Measurements from ENCODE around the gene ASL. TPM values are rescaled to one million over a fixed set of nuclear protein-coding genes. Genes with fewer than 3 reads are reported as not detected.
"Not testable (repeated sequence)": the region's sequence is repeated elsewhere in the genome, so short reads cannot be mapped to it uniquely, and the experiment has no call there.

Gene ASL
- total RNA-seq, 6 experiments from 2014 or later = 40.5 to 47.4 (median 41.8) TPM

- no peak overlapping the region for H3K4me3 Mint-ChIP-seq
- peaks cover 45% of the 10 kb centered on the region for H3K4me1 Mint-ChIP-seq (ENCODE audit: low read depth)
- H3K9me3 Mint-ChIP-seq = no peaks in the 10 kb centered on the region
- H3K36me3 Mint-ChIP-seq (ENCODE audit: low read depth) = peaks cover 15% of the 10 kb centered on the region
- peak overlapping the region; percentile 6; the same call in 1 of the 2 replicates for H3K27ac Mint-ChIP-seq
- DNase-seq = no peak
- peaks cover 3% of the 10 kb centered on the region; the same call in 1 of the 2 replicates for H3K27me3 Mint-ChIP-seq (ENCODE audit: insufficient read depth)
- TF ChIP-seq CTCF (IDR thresholded peaks at IDR 0.05) = no peak
These were observed 43.7 kb downstream of the ASL start for GRCh38 chr7:66119245-66119850.

GRCh38 chr7:66123175-66123528 is 47.5 kb downstream of the ASL start:
- H3K27me3 Mint-ChIP-seq (ENCODE audit: insufficient read depth) = no peaks in the 10 kb centered on the region
- no peaks in the 10 kb centered on the region for H3K9me3 Mint-ChIP-seq
- no peak for TF ChIP-seq CTCF (IDR thresholded peaks at IDR 0.05)
- H3K4me1 Mint-ChIP-seq (ENCODE audit: low read depth) = peaks cover 39% of the 10 kb centered on the region
- no peaks in the 10 kb centered on the region; the same call in 1 of the 2 replicates for H3K36me3 Mint-ChIP-seq (ENCODE audit: low read depth)
- no peak for DNase-seq
- H3K27ac Mint-ChIP-seq = no peak overlapping the region
- no peak overlapping the region for H3K4me3 Mint-ChIP-seq

- DNase-seq; H3K36me3 Mint-ChIP-seq (ENCODE audit: low read depth); H3K4me3 Mint-ChIP-seq; H3K9me3 Mint-ChIP-seq; H3K27ac Mint-ChIP-seq; H3K27me3 Mint-ChIP-seq (ENCODE audit: insufficient read depth): not testable (repeated sequence)
- peaks cover 26% of the 10 kb centered on the region for H3K4me1 Mint-ChIP-seq (ENCODE audit: low read depth)
These were observed 48.9 kb downstream of the ASL start for GRCh38 chr7:66124569-66124861.

- Mint-ChIP-seq H3K4me3 (no peak overlapping the region), H3K27me3 (ENCODE audit: insufficient read depth) (no peaks in the 10 kb centered on the region), H3K27ac (no peak overlapping the region), H3K4me1 (ENCODE audit: low read depth) (peaks cover 25% of the 10 kb centered on the region), H3K9me3 (no peaks in the 10 kb centered on the region), H3K36me3 (ENCODE audit: low read depth) (no peaks in the 10 kb centered on the region; the same call in 1 of the 2 replicates)
- TF ChIP-seq CTCF (IDR thresholded peaks at IDR 0.05) = no peak
- DNase-seq = no peak
These were observed 49.6 kb downstream of the ASL start for GRCh38 chr7:66125052-66125694.

GRCh38 chr7:66125781-66126352 is 50.2 kb downstream of the ASL start:
- peaks cover 25% of the 10 kb centered on the region for H3K4me1 Mint-ChIP-seq (ENCODE audit: low read depth)
- not testable (repeated sequence) for DNase-seq; H3K9me3 Mint-ChIP-seq; H3K4me3 Mint-ChIP-seq; H3K36me3 Mint-ChIP-seq (ENCODE audit: low read depth); H3K27ac Mint-ChIP-seq; H3K27me3 Mint-ChIP-seq (ENCODE audit: insufficient read depth)

- Mint-ChIP-seq H3K4me1 (ENCODE audit: low read depth) (peaks cover 25% of the 10 kb centered on the region), H3K36me3 (ENCODE audit: low read depth) (peaks cover 12% of the 10 kb centered on the region)
- H3K4me3 Mint-ChIP-seq; DNase-seq; H3K27me3 Mint-ChIP-seq (ENCODE audit: insufficient read depth); H3K9me3 Mint-ChIP-seq; H3K27ac Mint-ChIP-seq: not testable (repeated sequence)
These were observed 51.6 kb downstream of the ASL start for GRCh38 chr7:66127172-66127571.

- H3K4me3 Mint-ChIP-seq = peak overlapping the region; percentile 36
- no peak for TF ChIP-seq CTCF (IDR thresholded peaks at IDR 0.05)
- no peaks in the 10 kb centered on the region; the same call in 1 of the 2 replicates for H3K27me3 Mint-ChIP-seq (ENCODE audit: insufficient read depth)
- no peaks in the 10 kb centered on the region for H3K9me3 Mint-ChIP-seq
- H3K27ac Mint-ChIP-seq = peak overlapping the region; percentile 63
- no peak for DNase-seq
- H3K36me3 Mint-ChIP-seq (ENCODE audit: low read depth) = peaks cover 41% of the 10 kb centered on the region
- peaks cover 43% of the 10 kb centered on the region for H3K4me1 Mint-ChIP-seq (ENCODE audit: low read depth)
These were observed 63.6 kb downstream of the ASL start for GRCh38 chr7:66138994-66139752.

All from HFFc6 (cell line).